Measurements from ENCODE around the gene COG6.

The COG6 gene

GRCh38 chr13:39740761-39741160 is 85.3 kb downstream of the COG6 start:
- no peak overlapping the region for H4K12ac ChIP-seq (ENCODE audit: low read depth, low read length)
- peaks cover 6 to 11% of the 10 kb centered on the region in 2 experiments for H3K36me3 ChIP-seq (ENCODE audit: control insufficient read depth in 1 of 2, insufficient read depth in 2 of 2, low read length in 2 of 2)
- H3K14ac ChIP-seq (ENCODE audit: low read length): no peak overlapping the region
- H2BK5ac ChIP-seq (ENCODE audit: low read depth, low read length, poor library complexity): no peak overlapping the region
- no peaks in the 10 kb centered on the region for H3K27me3 ChIP-seq (ENCODE audit: insufficient read depth, low read length)
- H2BK12ac ChIP-seq (ENCODE audit: low read length): no peak overlapping the region
- no peaks in the 10 kb centered on the region for H3K79me2 ChIP-seq (ENCODE audit: control insufficient read depth, insufficient read depth, low read length, poor library complexity)
- no peak overlapping the region for H3K23ac ChIP-seq (ENCODE audit: low read length)
- no peak overlapping the region for H3K18ac ChIP-seq (ENCODE audit: low read length)
- no peak overlapping the region for H4K8ac ChIP-seq (ENCODE audit: low read depth, low read length)
- H3K27ac ChIP-seq (ENCODE audit: low read depth, low read length): no peak overlapping the region
- no peak overlapping the region for H3K4me2 ChIP-seq (ENCODE audit: low read length)
- no peak overlapping the region for H2AFZ ChIP-seq (ENCODE audit: insufficient read depth, low read length, poor library complexity)
- no peaks in the 10 kb centered on the region for H3K4me1 ChIP-seq (ENCODE audit: control insufficient read depth in 1 of 2, insufficient read depth in 2 of 2, low read length in 2 of 2)
- no peak overlapping the region for H2BK120ac ChIP-seq (ENCODE audit: insufficient read depth, low read length, poor library complexity)
- no peak overlapping the region for H4K91ac ChIP-seq (ENCODE audit: low read depth, low read length)
- H3K9ac ChIP-seq (ENCODE audit: low read length): no peak overlapping the region
- H3K4ac ChIP-seq (ENCODE audit: low read depth, low read length): no peak overlapping the region
- no peak overlapping the region for H3K4me3 ChIP-seq (ENCODE audit: low read depth, low read length)
- H3K9me3 ChIP-seq (ENCODE audit: insufficient read depth, low read depth, low read length): peaks cover 3% of the 10 kb centered on the region
- WGBS (ENCODE audit: extremely low coverage, insufficient coverage, insufficient read length): no CpG with 5 or more reads among the region's 3 CpGs
- H3K79me1 ChIP-seq (ENCODE audit: low read length): no peaks in the 10 kb centered on the region
- DNase-seq: no peak
- no peak overlapping the region for H2AK5ac ChIP-seq (ENCODE audit: low read length)

GRCh38 chr13:39748961-39749360 is 93.5 kb downstream of the COG6 start:
- H2AK5ac ChIP-seq (ENCODE audit: low read length): no peak overlapping the region
- WGBS (ENCODE audit: extremely low coverage, insufficient coverage, insufficient read length): no CpG with 5 or more reads among the region's 1 CpG

GRCh38 chr13:39749528-39749927 is 94.1 kb downstream of the COG6 start:
- Histone ChIP-seq H3K79me2 (ENCODE audit: control insufficient read depth, insufficient read depth, low read length, poor library complexity) (no peaks in the 10 kb centered on the region), H3K27ac (ENCODE audit: low read depth, low read length) (no peak overlapping the region), H2AK5ac (ENCODE audit: low read length) (no peak overlapping the region), H3K36me3 (ENCODE audit: control insufficient read depth in 1 of 2, insufficient read depth in 2 of 2, low read length in 2 of 2) (peaks cover 0 to 2% of the 10 kb centered on the region in 2 experiments), H2BK12ac (ENCODE audit: low read length) (no peak overlapping the region), H3K23ac (ENCODE audit: low read length) (no peak overlapping the region), H2BK5ac (ENCODE audit: low read depth, low read length, poor library complexity) (no peak overlapping the region), H3K4me2 (ENCODE audit: low read length) (no peak overlapping the region), H2BK120ac (ENCODE audit: insufficient read depth, low read length, poor library complexity) (no peak overlapping the region), H3K9me3 (ENCODE audit: insufficient read depth, low read depth, low read length) (no peaks in the 10 kb centered on the region), H3K4me3 (ENCODE audit: low read depth, low read length) (no peak overlapping the region), H3K27me3 (ENCODE audit: insufficient read depth, low read length) (no peaks in the 10 kb centered on the region), H3K4ac (ENCODE audit: low read depth, low read length) (no peak overlapping the region), H3K18ac (ENCODE audit: low read length) (no peak overlapping the region), H3K4me1 (ENCODE audit: control insufficient read depth in 1 of 2, insufficient read depth in 2 of 2, low read length in 2 of 2) (no peaks in the 10 kb centered on the region), H4K91ac (ENCODE audit: low read depth, low read length) (no peak overlapping the region), H2AFZ (ENCODE audit: insufficient read depth, low read length, poor library complexity) (no peak overlapping the region), H3K9ac (ENCODE audit: low read length) (no peak overlapping the region), H4K12ac (ENCODE audit: low read depth, low read length) (no peak overlapping the region), H3K79me1 (ENCODE audit: low read length) (no peaks in the 10 kb centered on the region), H4K8ac (ENCODE audit: low read depth, low read length) (no peak overlapping the region), H3K14ac (ENCODE audit: low read length) (no peak overlapping the region)
- DNase-seq: no peak

More at GRCh38 chr13:39748961-39749360, 93.5 kb downstream of the COG6 start:
- Histone ChIP-seq H3K27ac (ENCODE audit: low read depth, low read length) (no peak overlapping the region), H3K4me1 (ENCODE audit: control insufficient read depth in 1 of 2, insufficient read depth in 2 of 2, low read length in 2 of 2) (no peaks in the 10 kb centered on the region), H3K36me3 (ENCODE audit: control insufficient read depth in 1 of 2, insufficient read depth in 2 of 2, low read length in 2 of 2) (peaks cover 0 to 2% of the 10 kb centered on the region in 2 experiments), H3K18ac (ENCODE audit: low read length) (no peak overlapping the region), H3K79me2 (ENCODE audit: control insufficient read depth, insufficient read depth, low read length, poor library complexity) (no peaks in the 10 kb centered on the region), H2BK5ac (ENCODE audit: low read depth, low read length, poor library complexity) (no peak overlapping the region), H4K12ac (ENCODE audit: low read depth, low read length) (no peak overlapping the region), H3K4me3 (ENCODE audit: low read depth, low read length) (no peak overlapping the region), H3K4ac (ENCODE audit: low read depth, low read length) (no peak overlapping the region), H3K9ac (ENCODE audit: low read length) (no peak overlapping the region), H3K9me3 (ENCODE audit: insufficient read depth, low read depth, low read length) (no peaks in the 10 kb centered on the region), H4K8ac (ENCODE audit: low read depth, low read length) (no peak overlapping the region), H2BK120ac (ENCODE audit: insufficient read depth, low read length, poor library complexity) (no peak overlapping the region), H3K4me2 (ENCODE audit: low read length) (no peak overlapping the region), H3K79me1 (ENCODE audit: low read length) (no peaks in the 10 kb centered on the region), H3K23ac (ENCODE audit: low read length) (no peak overlapping the region), H3K14ac (ENCODE audit: low read length) (no peak overlapping the region), H2AFZ (ENCODE audit: insufficient read depth, low read length, poor library complexity) (no peak overlapping the region), H2BK12ac (ENCODE audit: low read length) (no peak overlapping the region), H4K91ac (ENCODE audit: low read depth, low read length) (no peak overlapping the region), H3K27me3 (ENCODE audit: insufficient read depth, low read length) (no peaks in the 10 kb centered on the region)
- no peak for DNase-seq

GRCh38 chr13:39751805-39752204 is 96.3 kb downstream of the COG6 start:
- no peak overlapping the region for H2BK120ac ChIP-seq (ENCODE audit: insufficient read depth, low read length, poor library complexity)
- no peaks in the 10 kb centered on the region for H3K9me3 ChIP-seq (ENCODE audit: insufficient read depth, low read depth, low read length)
- H3K36me3 ChIP-seq (ENCODE audit: control insufficient read depth in 1 of 2, insufficient read depth in 2 of 2, low read length in 2 of 2): peaks cover 0 to 2% of the 10 kb centered on the region in 2 experiments
- no peak overlapping the region for H4K91ac ChIP-seq (ENCODE audit: low read depth, low read length)
- H2AK5ac ChIP-seq (ENCODE audit: low read length): no peak overlapping the region
- no peak for DNase-seq
- no peaks in the 10 kb centered on the region for H3K79me2 ChIP-seq (ENCODE audit: control insufficient read depth, insufficient read depth, low read length, poor library complexity)
- H2AFZ ChIP-seq (ENCODE audit: insufficient read depth, low read length, poor library complexity): no peak overlapping the region
- H2BK5ac ChIP-seq (ENCODE audit: low read depth, low read length, poor library complexity): no peak overlapping the region
- no peak overlapping the region for H2BK12ac ChIP-seq (ENCODE audit: low read length)
- no peaks in the 10 kb centered on the region for H3K27me3 ChIP-seq (ENCODE audit: insufficient read depth, low read length)
- H3K4me2 ChIP-seq (ENCODE audit: low read length): no peak overlapping the region
- no peaks in the 10 kb centered on the region for H3K79me1 ChIP-seq (ENCODE audit: low read length)
- H3K23ac ChIP-seq (ENCODE audit: low read length): no peak overlapping the region
- no peak overlapping the region for H3K27ac ChIP-seq (ENCODE audit: low read depth, low read length)
- no peaks in the 10 kb centered on the region for H3K4me1 ChIP-seq (ENCODE audit: control insufficient read depth in 1 of 2, insufficient read depth in 2 of 2, low read length in 2 of 2)
- H3K9ac ChIP-seq (ENCODE audit: low read length): no peak overlapping the region
- H3K4me3 ChIP-seq (ENCODE audit: low read depth, low read length): no peak overlapping the region
- no peak overlapping the region for H3K4ac ChIP-seq (ENCODE audit: low read depth, low read length)
- H4K8ac ChIP-seq (ENCODE audit: low read depth, low read length): no peak overlapping the region
- H3K14ac ChIP-seq (ENCODE audit: low read length): no peak overlapping the region
- H4K12ac ChIP-seq (ENCODE audit: low read depth, low read length): no peak overlapping the region
- no peak overlapping the region for H3K18ac ChIP-seq (ENCODE audit: low read length)

All from trophoblast cell (in vitro differentiated cells and primary cell).